ENCODE measurements around the gene ISOC1. TPM values are rescaled to one million over a fixed set of nuclear protein-coding genes. Genes with fewer than 3 reads are reported as not detected.
A peak's percentile ranks its signal among the peaks of the same experiment; 100 is the strongest.

ISOC1 gene
- total and polyA plus RNA-seq, 2 of the 13 experiments (the other 11 are each of a cell fraction or from before 2014, with no cell fraction given) = 25.7 to 51.3 TPM

DNA sequence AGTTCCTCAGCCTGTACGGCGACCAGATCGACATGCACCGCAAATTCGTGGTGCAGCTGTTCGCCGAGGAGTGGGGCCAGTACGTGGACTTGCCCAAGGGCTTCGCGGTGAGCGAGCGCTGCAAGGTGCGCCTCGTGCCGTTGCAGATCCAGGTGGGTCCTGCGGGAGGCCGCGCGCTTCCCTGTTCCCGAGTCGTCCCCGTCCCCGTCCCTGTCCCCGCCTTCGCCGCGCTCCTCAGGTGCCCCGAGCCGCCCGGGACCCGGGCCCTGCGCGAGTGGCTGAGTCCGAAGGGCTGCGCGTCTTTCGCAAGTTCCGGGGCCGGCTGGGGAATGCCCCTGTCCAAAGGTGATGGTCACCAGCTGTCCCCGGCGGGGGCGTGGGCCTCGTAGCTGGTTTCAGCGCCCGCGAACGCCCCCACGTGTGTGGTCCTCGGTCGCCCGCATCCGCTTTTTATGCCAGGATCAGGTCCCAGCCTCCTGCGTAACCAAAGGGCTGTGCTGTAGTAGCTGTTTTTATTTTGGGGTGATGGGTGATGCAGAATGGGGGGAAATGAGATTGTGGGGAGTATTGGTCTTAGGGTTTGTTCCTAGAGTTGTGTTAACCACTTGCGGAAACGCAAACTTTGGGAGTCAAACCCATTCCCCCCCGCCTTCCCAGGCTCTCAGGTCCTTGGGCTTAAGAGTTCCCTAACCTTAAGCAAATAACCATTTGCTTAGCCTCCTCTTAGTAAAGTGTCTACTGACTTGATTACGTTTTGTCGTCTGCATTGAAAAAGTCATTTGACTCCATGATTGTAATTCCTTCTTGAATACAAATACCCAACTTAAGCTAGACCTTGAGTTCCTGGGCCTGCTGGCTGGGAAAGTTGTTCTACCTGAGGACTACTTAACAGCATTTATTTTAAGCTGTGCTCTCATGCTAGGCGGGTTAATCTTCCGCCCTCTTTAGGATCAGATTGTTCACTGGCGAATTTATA, 663 bp downstream of the ISOC1 start (continued):
- TF ChIP-seq CENPBD1 (CRISPR knock-in tag; IDR thresholded peaks at IDR 0.05; ENCODE audit: borderline replicate concordance, low read depth) (no peak), TARDBP (CRISPR knock-in tag; IDR thresholded peaks at IDR 0.05) (peak; percentile 92; the same call in 1 of the 2 replicates), HMG20A (CRISPR knock-in tag; IDR thresholded peaks at IDR 0.05; ENCODE audit: borderline replicate concordance) (peak; percentile 39; the same call in 1 of the 2 replicates), SRF (IDR thresholded peaks at IDR 0.05; ENCODE audit: low read depth, low read length) (no peak), SRSF4 (IDR thresholded peaks at IDR 0.05; ENCODE audit: low read depth, low read length, poor library complexity, severe bottlenecking) (no peak), MYC (CRISPR knock-in tag; IDR thresholded peaks at IDR 0.05; ENCODE audit: borderline replicate concordance) (peak; percentile 85), ZNF839 (CRISPR knock-in tag; IDR thresholded peaks at IDR 0.05; ENCODE audit: borderline replicate concordance) (peak; percentile 31; the same call in 1 of the 2 replicates), ONECUT2 (CRISPR knock-in tag; IDR thresholded peaks at IDR 0.05) (0 out of 2 replicates have a peak, but pooled peaks have one; percentile 4), ZNF772 (CRISPR knock-in tag; IDR thresholded peaks at IDR 0.05) (peak; percentile 82), TCF12 (IDR thresholded peaks at IDR 0.05) (no peak), TCF12 (CRISPR knock-in tag; IDR thresholded peaks at IDR 0.05) (peak; percentile 78; the same call in 1 of the 2 replicates), STAT5B (CRISPR knock-in tag; IDR thresholded peaks at IDR 0.05) (no peak), GTF3A (CRISPR knock-in tag; conservative IDR thresholded peaks at IDR 0.05) (no peak), BATF2 (CRISPR knock-in tag; IDR thresholded peaks at IDR 0.05) (peak; percentile 89; the same call in 1 of the 2 replicates), HMG20B (CRISPR knock-in tag; conservative IDR thresholded peaks at IDR 0.05) (peak; percentile 39; the same call in 1 of the 2 replicates), EP300 (IDR thresholded peaks at IDR 0.05; ENCODE audit: low read depth in 2 of 2, low read length in 2 of 2) (peak in 1 of 2 experiments; percentile 69; a peak in 1 of 4 replicates), EP300 (CRISPR knock-in tag; IDR thresholded peaks at IDR 0.05; ENCODE audit: borderline replicate concordance) (peak; percentile 57; the same call in 1 of the 2 replicates), ZNF770 (CRISPR knock-in tag; IDR thresholded peaks at IDR 0.05) (peak; percentile 38; the same call in 1 of the 2 replicates), MTF2 (CRISPR knock-in tag; IDR thresholded peaks at IDR 0.05; ENCODE audit: borderline replicate concordance) (0 out of 2 replicates have a peak, but pooled peaks have one; percentile 43), SOX13 (IDR thresholded peaks at IDR 0.05) (no peak), SOX13 (CRISPR knock-in tag; conservative IDR thresholded peaks at IDR 0.05 in 1 of 2, IDR thresholded peaks at IDR 0.05 in 1 of 2) (peak in 1 of 2 experiments; percentile 61; a peak in 2 of 4 replicates), HES4 (CRISPR knock-in tag; IDR thresholded peaks at IDR 0.05; ENCODE audit: borderline replicate concordance) (peak; percentile 70; the same call in 1 of the 2 replicates), ZNF704 (CRISPR knock-in tag; IDR thresholded peaks at IDR 0.05; ENCODE audit: borderline replicate concordance) (peak; percentile 90; the same call in 1 of the 2 replicates)
